Measurements from ENCODE around the gene TPST1. TPM values are rescaled to one million over a fixed set of nuclear protein-coding genes. Genes with fewer than 3 reads are reported as not detected.

TPST1 gene
- polyA plus RNA-seq, 1 of the 3 experiments (the other 2 are of a cell fraction): 36.4 TPM

DNA sequence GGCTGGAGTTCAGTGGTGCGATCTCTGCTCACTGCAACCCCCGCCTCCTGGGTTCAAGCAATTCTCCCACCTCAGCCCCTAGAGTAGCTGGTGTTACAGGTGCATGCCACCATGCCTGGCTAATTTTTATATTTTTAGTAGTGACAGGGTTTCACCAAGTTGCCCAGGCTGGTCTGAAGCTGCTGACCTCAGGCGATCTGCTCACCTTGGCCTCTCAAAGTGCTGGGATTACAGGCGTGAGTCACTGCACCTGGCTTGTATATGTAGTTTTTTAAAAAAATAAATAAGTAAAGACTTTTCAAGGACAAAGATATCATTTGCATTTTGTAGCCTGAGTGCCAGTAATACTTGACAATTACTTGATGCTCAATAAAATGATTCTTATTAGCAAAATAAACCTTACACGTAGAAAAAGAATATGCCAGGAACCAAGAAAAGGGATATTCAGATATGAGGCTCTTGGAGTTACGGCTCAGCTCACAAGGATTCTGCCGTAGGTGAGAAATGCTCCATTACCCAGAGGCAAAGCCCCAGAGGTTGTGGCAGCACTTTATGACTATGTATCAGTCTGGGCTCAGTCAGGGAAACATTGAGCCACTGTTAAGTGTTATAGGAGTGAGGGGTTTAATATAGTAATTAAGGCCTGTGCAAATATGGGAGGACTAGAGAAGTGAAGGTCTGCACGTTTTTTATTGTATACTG, 98.5 kb downstream of the TPST1 start:
- Histone ChIP-seq H3K36me3 (replicated peaks in 1 of 2; ENCODE audit: control insufficient read depth in 1 of 2, insufficient read depth in 2 of 2, low read length in 1 of 2) (peaks cover 0 to 8% of the 10 kb centered on the region in 2 experiments), H3K9ac (no peak overlapping the region), H3K9me2 (no peaks in the 10 kb centered on the region), H3K4me2 (no peak overlapping the region), H3F3A (replicated peaks; ENCODE audit: insufficient read depth) (peaks cover 3% of the 10 kb centered on the region), H2AFZ (ENCODE audit: low read depth) (no peak overlapping the region), H3K4me1 (ENCODE audit: control insufficient read depth in 1 of 2, insufficient read depth in 2 of 2, low read depth in 1 of 2, low read length in 1 of 2) (peaks cover 2 to 10% of the 10 kb centered on the region in 2 experiments; a peak in 2 of 4 replicates), H3K27ac (ENCODE audit: low read depth in 2 of 2, low read length in 1 of 2) (no peak overlapping the region), H3K27me3 (ENCODE audit: insufficient read depth) (no peaks in the 10 kb centered on the region), H3K4me3 (ENCODE audit: low read depth in 2 of 2, low read length in 1 of 2) (no peak overlapping the region), H4K20me1 (ENCODE audit: insufficient read depth) (no peaks in the 10 kb centered on the region), H3K79me2 (ENCODE audit: insufficient read depth) (peaks cover 16% of the 10 kb centered on the region), H3K9me3 (peaks cover 9% of the 10 kb centered on the region)
- TF ChIP-seq RAD21 (IDR thresholded peaks at IDR 0.05; ENCODE audit: low read length) (no peak), CHD2 (IDR thresholded peaks at IDR 0.05; ENCODE audit: low read length, partially characterized antibody) (no peak), GATA2 (CRISPR knock-in tag; IDR thresholded peaks at IDR 0.05) (no peak), EZH2phosphoT487 (IDR thresholded peaks at IDR 0.05; ENCODE audit: borderline replicate concordance, low read depth) (no peak), ELF1 (IDR thresholded peaks at IDR 0.05) (no peak), JUND (IDR thresholded peaks at IDR 0.05) (no peak), YY1 (IDR thresholded peaks at IDR 0.05; ENCODE audit: low read depth) (no peak), NFIC (IDR thresholded peaks at IDR 0.05; ENCODE audit: borderline replicate concordance) (no peak), SMC3 (IDR thresholded peaks at IDR 0.05; ENCODE audit: low read depth, low read length) (no peak), TCF12 (IDR thresholded peaks at IDR 0.05) (no peak), NRF1 (IDR thresholded peaks at IDR 0.05; ENCODE audit: low read depth, low read length) (no peak), MXI1 (IDR thresholded peaks at IDR 0.05; ENCODE audit: low read depth, low read length) (no peak)
- TF ChIP-seq, protein P1, sequence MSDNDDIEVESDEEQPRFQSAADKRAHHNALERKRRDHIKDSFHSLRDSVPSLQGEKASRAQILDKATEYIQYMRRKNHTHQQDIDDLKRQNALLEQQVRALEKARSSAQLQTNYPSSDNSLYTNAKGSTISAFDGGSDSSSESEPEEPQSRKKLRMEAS (IDR thresholded peaks at IDR 0.05; ENCODE audit: low read depth): no peak
- TF ChIP-seq, protein P2, sequence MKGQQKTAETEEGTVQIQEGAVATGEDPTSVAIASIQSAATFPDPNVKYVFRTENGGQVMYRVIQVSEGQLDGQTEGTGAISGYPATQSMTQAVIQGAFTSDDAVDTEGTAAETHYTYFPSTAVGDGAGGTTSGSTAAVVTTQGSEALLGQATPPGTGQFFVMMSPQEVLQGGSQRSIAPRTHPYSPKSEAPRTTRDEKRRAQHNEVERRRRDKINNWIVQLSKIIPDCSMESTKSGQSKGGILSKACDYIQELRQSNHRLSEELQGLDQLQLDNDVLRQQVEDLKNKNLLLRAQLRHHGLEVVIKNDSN (IDR thresholded peaks at IDR 0.05; ENCODE audit: borderline replicate concordance, low read depth): no peak
- TF ChIP-seq, protein P3, sequence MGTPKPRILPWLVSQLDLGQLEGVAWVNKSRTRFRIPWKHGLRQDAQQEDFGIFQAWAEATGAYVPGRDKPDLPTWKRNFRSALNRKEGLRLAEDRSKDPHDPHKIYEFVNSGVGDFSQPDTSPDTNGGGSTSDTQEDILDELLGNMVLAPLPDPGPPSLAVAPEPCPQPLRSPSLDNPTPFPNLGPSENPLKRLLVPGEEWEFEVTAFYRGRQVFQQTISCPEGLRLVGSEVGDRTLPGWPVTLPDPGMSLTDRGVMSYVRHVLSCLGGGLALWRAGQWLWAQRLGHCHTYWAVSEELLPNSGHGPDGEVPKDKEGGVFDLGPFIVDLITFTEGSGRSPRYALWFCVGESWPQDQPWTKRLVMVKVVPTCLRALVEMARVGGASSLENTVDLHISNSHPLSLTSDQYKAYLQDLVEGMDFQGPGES (IDR thresholded peaks at IDR 0.05; ENCODE audit: low read depth, low read length): no peak
- TF ChIP-seq, protein P4, sequence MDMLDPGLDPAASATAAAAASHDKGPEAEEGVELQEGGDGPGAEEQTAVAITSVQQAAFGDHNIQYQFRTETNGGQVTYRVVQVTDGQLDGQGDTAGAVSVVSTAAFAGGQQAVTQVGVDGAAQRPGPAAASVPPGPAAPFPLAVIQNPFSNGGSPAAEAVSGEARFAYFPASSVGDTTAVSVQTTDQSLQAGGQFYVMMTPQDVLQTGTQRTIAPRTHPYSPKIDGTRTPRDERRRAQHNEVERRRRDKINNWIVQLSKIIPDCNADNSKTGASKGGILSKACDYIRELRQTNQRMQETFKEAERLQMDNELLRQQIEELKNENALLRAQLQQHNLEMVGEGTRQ (IDR thresholded peaks at IDR 0.05; ENCODE audit: borderline replicate concordance, low read depth, low read length): no peak
- TF ChIP-seq, protein P5, sequence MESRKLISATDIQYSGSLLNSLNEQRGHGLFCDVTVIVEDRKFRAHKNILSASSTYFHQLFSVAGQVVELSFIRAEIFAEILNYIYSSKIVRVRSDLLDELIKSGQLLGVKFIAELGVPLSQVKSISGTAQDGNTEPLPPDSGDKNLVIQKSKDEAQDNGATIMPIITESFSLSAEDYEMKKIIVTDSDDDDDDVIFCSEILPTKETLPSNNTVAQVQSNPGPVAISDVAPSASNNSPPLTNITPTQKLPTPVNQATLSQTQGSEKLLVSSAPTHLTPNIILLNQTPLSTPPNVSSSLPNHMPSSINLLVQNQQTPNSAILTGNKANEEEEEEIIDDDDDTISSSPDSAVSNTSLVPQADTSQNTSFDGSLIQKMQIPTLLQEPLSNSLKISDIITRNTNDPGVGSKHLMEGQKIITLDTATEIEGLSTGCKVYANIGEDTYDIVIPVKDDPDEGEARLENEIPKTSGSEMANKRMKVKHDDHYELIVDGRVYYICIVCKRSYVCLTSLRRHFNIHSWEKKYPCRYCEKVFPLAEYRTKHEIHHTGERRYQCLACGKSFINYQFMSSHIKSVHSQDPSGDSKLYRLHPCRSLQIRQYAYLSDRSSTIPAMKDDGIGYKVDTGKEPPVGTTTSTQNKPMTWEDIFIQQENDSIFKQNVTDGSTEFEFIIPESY (IDR thresholded peaks at IDR 0.05; ENCODE audit: borderline replicate concordance, low read depth): no peak
- 91% methylated on average over 8 of the region's 8 CpGs for WGBS (ENCODE audit: low lambda C conversion rate)
- ChIA-PET POLR2A (interaction anchor here (0.5 kb wide), 1 partner anchor 246 kb away, joined by 4 read pairs; no protein-coding TSS in a partner anchor), CTCF (no interaction called here)
- DNase-seq: no peak

Data from SK-N-SH (cell line).